Upper lobe of left lung (tissue), 4 donors: ENCODE results near the gene BCL2A1.

Source experiments
- CTCF ChIP-seq, 6 experiments: fragments of 450-650 bp in 4 of 6; fragments of 200-600 bp in 2 of 6; sonication (generic) in 2 of 6; IDR thresholded peaks; one replicate each; pipeline ENCODE4 v1.5.1; 2016 to 2019; ENCODE audit warnings: antibody characterized with exemption in 6 of 6
- POLR2AphosphoS5 ChIP-seq, 2 donors: sonication (generic); formaldehyde crosslinking; IDR thresholded peaks; one replicate each; pipeline ENCODE4 v1.5.1; 2017; ENCODE audit warnings: antibody characterized with exemption in 2 of 2

GRCh38 chr15:79988448-79989117 lies 17.6 kb upstream of the BCL2A1 start:
- TF ChIP-seq CTCF (IDR thresholded peaks at IDR 0.05): no peak
- TF ChIP-seq POLR2AphosphoS5 (IDR thresholded peaks at IDR 0.05): no peak
